Femur (tissue), 1 donor: ENCODE measurements around the gene SORBS1.

ENCODE experiments used
- DNase-seq: peaks from one replicate; pipeline ENCODE4 v3.0.0-alpha.2; 2017

Gene SORBS1

GRCh38 chr10:95334805-95335144 lies 226.4 kb downstream of the SORBS1 start:
- DNase-seq, result no peak

DNA sequence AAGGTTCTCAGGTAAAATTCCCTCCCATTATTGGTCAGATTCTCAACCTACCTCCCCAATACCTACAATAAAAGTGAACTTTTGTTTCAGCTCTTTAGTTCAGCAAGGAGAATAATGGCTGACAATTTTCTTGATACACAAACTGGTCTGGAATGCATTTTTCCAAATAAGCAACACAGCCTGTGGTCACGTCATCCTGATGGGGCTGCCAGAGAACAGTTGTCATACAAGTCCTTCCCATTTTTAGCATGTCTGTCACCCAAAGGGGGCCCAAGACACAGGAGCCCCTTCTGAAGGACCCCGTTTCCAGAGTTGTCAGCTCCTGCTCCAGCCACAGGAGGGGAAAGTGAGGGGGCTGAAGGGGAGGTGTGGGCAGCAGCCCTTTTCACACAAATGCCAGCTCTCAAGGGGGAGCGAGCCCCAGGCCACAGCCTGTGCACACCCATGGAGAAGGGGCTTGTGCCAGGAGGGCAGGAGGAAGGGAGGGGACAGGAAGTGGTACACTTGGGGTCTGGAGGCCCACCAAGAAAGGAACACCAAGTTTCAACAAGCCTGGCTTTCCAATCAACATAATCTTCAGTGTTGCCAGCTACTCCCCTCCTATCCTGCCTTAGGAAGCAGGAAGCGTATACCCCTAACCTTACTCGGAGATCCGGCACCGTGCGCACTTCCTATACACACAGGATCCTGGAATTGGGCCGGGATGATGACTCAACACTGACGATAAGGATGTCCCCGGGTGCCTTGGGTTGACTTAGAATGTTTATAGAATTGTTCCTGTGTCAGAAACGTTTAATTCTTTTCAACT lies 227.0 kb downstream of the SORBS1 start:
- no peak for DNase-seq

DNA sequence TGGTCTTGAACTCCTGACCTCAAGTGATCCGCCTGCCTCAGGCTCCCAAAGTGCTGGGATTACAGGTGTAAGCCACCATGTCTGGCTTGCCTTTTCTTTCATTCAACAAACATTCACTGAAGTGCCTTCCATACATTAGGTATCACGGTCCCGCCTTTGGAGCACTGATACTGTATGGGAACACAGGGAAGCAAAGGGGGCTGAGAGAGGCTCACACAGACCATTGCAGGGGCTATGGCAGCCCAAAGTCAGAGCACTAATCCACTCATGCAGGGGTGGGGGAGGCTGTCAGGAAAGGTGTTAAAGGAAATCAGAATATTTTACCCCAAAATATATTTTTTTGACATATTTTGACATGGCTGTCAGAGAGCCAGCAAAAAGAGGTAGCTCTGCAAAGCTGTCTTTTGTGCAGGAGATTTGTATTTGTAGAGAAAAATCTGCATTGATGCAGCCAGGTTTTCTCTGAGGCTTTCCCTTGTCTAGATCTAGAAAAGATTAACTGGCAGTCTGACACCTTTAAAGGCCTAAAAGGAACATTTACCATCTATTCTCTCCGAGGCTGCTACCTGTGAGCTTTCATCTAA lies 228.4 kb downstream of the SORBS1 start:
- DNase-seq, result no peak

DNA sequence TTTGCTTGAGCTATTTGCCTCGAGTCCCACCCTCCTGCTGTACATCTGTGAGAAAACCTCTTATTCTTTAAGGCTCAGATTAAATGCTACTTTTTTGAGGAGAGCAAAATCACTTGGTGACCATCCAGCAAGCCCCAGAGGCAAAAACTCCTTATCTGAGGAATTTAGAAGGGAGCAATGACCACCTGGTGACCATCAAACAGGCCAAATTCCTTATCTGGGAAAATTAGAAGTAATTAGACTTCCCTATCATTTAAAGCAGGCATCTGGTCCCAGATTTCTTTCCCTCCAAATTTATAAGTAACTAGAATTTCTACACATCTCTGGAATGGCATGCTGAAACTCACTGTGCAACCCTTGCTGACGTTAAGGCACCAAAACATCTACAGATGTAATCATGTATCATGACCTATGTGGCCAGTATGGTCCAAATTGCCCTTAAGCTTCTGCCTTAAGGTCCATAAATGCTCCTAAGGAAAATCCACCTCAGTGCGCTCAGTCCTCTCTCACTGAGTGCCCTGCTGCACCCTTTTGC lies 229.5 kb downstream of the SORBS1 start:
- DNase-seq, result no peak

GRCh38 chr10:95330966-95331453 lies 230.2 kb downstream of the SORBS1 start:
- no peak for DNase-seq

DNA sequence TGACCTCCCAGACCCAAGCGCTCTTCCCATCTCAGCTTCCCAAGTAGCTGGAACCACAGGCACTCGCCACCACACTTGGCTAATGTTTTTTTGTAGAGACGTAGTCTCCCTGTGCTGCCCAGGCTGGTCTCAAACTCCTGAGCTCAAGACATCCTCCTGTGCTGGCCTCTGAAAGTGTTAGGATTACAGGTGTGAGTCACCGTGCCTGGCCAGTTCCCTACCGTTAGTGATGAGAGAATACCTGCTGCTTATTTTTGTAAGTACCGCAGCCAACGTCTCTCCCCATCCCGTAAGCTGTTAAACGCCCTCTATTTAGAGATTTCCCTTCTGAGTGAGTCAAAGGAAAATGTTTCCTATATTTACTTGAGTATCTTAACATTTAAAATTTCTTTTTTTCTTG lies 231.9 kb downstream of the SORBS1 start:
- DNase-seq, result no peak

DNA sequence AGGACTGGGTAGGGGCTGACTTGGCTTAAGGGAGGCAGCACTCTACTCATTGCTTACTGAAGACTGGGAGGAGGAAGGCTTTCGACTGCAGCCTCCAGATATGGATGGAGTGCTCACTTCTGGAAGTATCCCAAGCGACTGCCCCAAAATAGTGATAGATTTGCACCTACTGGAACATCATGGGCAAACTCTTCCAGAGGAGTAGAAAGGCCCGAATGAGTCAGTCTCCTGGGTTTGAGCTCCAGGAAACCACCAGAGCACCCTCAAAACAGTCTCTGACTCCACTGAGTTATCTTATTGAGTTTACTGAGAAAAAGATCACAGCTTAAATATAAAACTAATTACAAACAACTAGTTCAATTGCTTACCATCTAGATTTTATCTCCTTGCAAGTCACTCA lies 233.2 kb downstream of the SORBS1 start:
- DNase-seq, result no peak

DNA sequence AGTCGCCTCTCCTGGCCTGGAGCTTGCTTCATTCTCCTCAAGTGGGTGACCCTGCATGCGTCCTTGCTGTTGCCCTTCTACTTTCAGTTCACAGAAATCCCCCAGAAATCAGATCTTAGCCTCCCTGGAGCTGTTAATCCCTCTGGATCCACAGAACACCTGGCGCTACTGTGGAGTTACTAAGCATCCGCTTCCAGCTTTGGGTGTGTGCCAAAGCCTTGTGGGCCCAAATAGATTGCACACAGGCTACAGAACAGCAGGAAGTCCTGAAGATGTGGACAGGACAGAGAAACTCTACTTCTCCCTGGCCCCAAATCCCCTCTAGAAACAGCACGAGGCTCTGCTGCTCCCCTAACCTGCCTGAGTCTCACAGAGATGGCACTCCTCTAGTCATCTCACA lies 233.8 kb downstream of the SORBS1 start:
- DNase-seq, result peak; percentile 43

GRCh38 chr10:95326396-95326795 lies 234.8 kb downstream of the SORBS1 start:
- no peak for DNase-seq

DNA sequence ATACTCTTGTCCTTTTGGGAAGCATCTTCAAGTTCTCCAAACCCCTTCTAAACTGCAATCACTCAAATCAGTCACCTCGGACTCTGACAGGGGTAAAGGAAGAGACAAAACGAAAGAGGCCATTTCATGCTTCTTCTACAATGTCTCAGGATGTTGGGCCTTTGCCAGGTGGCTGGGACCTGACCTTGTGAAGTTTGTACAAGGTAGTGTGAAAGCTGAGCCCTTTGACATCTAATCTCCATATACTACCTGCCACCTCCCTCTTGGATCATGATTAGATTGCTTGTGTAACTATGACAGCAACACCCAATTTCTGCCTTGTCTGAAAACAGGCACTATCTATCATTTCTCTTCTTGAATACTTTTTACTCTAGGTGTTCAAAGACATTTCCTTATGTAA lies 235.3 kb downstream of the SORBS1 start:
- DNase-seq, result no peak

GRCh38 chr10:95324436-95325268 lies 236.5 kb downstream of the SORBS1 start:
- DNase-seq, result no peak

DNA sequence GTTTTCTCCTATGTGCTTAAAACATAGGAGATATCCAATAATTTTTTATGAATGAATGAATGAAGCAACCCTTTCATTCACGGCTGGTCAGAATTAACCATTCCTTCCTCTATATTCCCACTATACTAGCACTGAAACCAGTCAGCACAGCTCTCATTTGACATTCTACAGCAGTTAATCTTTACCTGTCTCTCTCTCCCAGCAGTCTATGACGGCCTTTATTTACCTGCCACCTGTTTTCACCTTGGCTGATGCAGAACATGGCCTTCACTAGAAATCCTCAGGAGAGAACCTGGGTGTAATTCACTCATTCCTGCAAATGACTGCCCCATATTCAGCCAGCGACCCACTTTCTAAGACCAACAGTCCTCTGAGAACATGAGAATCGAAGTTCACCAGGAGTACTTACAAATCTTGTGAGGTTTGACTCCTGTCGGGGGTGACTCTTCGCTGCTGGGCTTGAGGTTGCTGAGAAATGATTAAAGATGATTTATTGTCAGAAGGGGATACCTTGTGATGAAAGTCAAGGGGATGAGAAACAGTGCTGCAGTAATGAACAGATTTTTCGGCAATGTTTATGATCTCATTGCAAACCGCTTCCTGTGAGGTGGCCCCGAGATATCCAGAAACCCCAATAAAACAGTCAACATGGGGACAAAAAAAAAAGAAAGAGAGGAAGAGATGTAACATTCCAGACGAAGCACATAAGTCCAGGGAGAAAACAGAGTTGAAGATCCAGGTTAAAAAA lies 239.4 kb downstream of the SORBS1 start:
- no peak for DNase-seq

- DNase-seq, result no peak
Observed at GRCh38 chr10:95319239-95319638, 241.9 kb downstream of the SORBS1 start.

- DNase-seq, result no peak
Observed at GRCh38 chr10:95315509-95315908, 245.7 kb downstream of the SORBS1 start.

DNA sequence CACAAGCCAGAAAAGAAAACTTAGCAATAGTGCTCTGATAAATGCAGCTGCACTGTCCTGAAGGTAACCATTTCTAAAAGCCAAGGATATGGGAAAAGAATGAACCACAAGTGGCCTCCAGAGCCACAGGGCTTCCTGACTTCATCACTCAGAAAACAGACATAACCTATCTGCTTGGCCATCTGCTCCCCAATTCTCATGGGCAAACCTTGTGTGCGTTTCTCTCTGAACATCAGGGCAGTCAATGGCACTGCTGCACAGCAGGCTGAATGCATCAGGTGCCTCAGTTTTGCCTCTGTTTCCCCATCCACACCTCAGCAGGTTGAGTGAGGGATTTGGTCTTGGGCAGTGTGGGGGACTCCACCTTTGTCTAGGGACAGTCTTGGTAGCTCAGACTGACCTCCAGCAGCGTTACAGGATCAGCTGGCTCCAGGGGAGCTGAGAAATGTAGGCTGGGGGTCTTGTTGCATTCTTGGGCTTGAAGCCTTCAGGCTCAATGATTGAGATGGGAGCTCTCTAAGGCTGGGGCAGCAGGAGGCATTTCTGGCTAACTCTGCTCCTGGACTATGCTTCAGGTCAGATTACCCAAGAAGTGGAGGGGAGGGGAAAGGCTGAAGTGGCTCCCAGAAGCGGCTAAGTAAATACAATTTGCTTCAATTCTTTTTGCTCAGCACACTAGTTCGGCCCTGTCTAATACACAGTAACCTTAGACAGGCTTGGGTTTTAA lies 246.8 kb downstream of the SORBS1 start:
- no peak for DNase-seq

GRCh38 chr10:95312986-95313495 lies 248.1 kb downstream of the SORBS1 start:
- no peak for DNase-seq

GRCh38 chr10:95312257-95312656 lies 248.9 kb downstream of the SORBS1 start:
- DNase-seq, result no peak

- DNase-seq, result no peak
Observed at GRCh38 chr10:95309958-95310357, 251.2 kb downstream of the SORBS1 start.

GRCh38 chr10:95308389-95309302 lies 252.5 kb downstream of the SORBS1 start:
- DNase-seq, result peak; percentile 57

DNA sequence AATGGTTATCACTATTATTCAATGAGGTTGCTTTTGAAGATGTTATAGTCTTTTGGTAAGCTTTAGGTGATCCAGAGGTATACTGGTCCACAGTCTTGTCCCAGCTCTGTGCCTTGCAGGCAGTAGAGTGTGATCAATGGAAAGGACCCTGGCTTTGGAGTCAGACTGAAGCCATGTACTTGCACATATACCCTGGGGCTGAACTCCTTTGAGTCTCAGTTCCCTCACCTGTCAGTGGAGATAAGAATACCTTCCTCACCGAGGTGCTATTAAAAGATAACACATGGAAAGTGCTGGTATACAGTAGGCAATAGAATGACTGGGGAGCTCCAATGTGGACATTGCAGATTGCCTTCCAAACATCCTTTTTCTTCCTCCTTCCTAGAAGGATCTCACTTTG lies 254.3 kb downstream of the SORBS1 start:
- no peak for DNase-seq

DNA sequence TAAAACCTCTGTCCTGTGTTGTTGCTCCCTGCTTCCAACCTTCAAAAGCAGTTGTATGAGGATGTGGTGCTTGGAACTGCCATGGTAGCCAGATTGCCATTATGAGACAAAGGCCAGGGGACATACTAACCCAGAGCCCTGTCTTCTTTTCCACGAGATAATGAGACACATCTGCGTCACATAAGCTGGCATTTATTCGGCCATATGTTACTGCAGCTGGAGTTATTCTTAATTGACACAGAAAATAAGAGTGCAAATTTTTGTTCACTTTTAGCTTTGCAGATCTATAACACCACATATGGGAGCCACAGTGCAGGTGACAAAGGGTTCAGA lies 254.9 kb downstream of the SORBS1 start:
- DNase-seq, result no peak
